Urothelium cell line (cell line): ENCODE results near the gene CCDC188.
"Not testable (repeated sequence)": the region's sequence is repeated elsewhere in the genome, so short reads cannot be mapped to it uniquely, and the experiment has no call there.

Source experiments
- DNase-seq: peaks from one replicate; pipeline ENCODE4 v3.0.0; 2011; ENCODE audit warnings: low spot score, mixed read lengths
- FAIRE-seq: peaks from 2 replicates; lab custom pipeline; 2011; peaks lifted over from hg19 to GRCh38; lab: Jason Lieb, UNC

CCDC188 gene

GRCh38 chr22:20171288-20172140 is 20.7 kb upstream of the CCDC188 start:
- no peak for FAIRE-seq

GRCh38 chr22:20170170-20170569 is 19.3 kb upstream of the CCDC188 start:
- FAIRE-seq (peak; percentile 46), DNase-seq (no peak)

More at GRCh38 chr22:20171288-20172140, 20.7 kb upstream of the CCDC188 start:
- no peak for DNase-seq

GRCh38 chr22:20169253-20169822 is 18.5 kb upstream of the CCDC188 start:
- FAIRE-seq: no peak
- no peak for DNase-seq

GRCh38 chr22:20167643-20168322 is 16.9 kb upstream of the CCDC188 start:
- FAIRE-seq (no peak), DNase-seq (no peak)

GRCh38 chr22:20166703-20167102 is 15.8 kb upstream of the CCDC188 start:
- DNase-seq: no peak
- FAIRE-seq: no peak

- FAIRE-seq: no peak
- DNase-seq: no peak
Measured at GRCh38 chr22:20165913-20166312, 15.1 kb upstream of the CCDC188 start.

- FAIRE-seq (no peak), DNase-seq (no peak)
Measured at GRCh38 chr22:20165421-20165820, 14.6 kb upstream of the CCDC188 start.

GRCh38 chr22:20164863-20165262 is 14.0 kb upstream of the CCDC188 start:
- no peak for DNase-seq
- FAIRE-seq: peak; percentile 97

- DNase-seq: no peak
- FAIRE-seq: no peak
Measured at GRCh38 chr22:20160041-20160440, 9.2 kb upstream of the CCDC188 start.

GRCh38 chr22:20159531-20159930 is 8.7 kb upstream of the CCDC188 start:
- FAIRE-seq, DNase-seq: not testable (repeated sequence)

GRCh38 chr22:20159076-20159475 is 8.2 kb upstream of the CCDC188 start:
- no peak for FAIRE-seq
- no peak for DNase-seq

- no peak for DNase-seq
- no peak for FAIRE-seq
Measured at GRCh38 chr22:20158391-20159036, 7.7 kb upstream of the CCDC188 start.

GRCh38 chr22:20157430-20158183 is 6.8 kb upstream of the CCDC188 start:
- FAIRE-seq (no peak), DNase-seq (no peak)

GRCh38 chr22:20156611-20157429 is 6.0 kb upstream of the CCDC188 start:
- peak; percentile 93 for DNase-seq

GRCh38 chr22:20156042-20156389 is 5.2 kb upstream of the CCDC188 start:
- no peak for FAIRE-seq
- no peak for DNase-seq

More at GRCh38 chr22:20156611-20157429, 6.0 kb upstream of the CCDC188 start:
- FAIRE-seq: peak; percentile 97

GRCh38 chr22:20155330-20156041 is 4.6 kb upstream of the CCDC188 start:
- DNase-seq (peak; percentile 97), FAIRE-seq (peak; percentile 100)

GRCh38 chr22:20154602-20155187 is 3.8 kb upstream of the CCDC188 start:
- peak; percentile 63 for FAIRE-seq
- DNase-seq: peak; percentile 35

GRCh38 chr22:20153945-20154344 is 3.1 kb upstream of the CCDC188 start:
- FAIRE-seq (peak; percentile 66), DNase-seq (no peak)

GRCh38 chr22:20152464-20152890 is 1.6 kb upstream of the CCDC188 start:
- FAIRE-seq: no peak
- DNase-seq: no peak
